ENCODE results near the gene DOK7. TPM values are rescaled to one million over a fixed set of nuclear protein-coding genes. Genes with fewer than 3 reads are reported as not detected.

Gene DOK7
- total RNA-seq, 1 donor from 2014 or later, result 4.8 TPM

GRCh38 chr4:3497523-3498389, 34.6 kb downstream of the DOK7 start:
- TF ChIP-seq CTCF (IDR thresholded peaks at IDR 0.05; ENCODE audit: unreplicated experiment), result no peak
- H3K9me3 Mint-ChIP-seq, result no peaks in the 10 kb centered on the region
- H3K4me1 Mint-ChIP-seq, result peaks cover 10% of the 10 kb centered on the region
- H3K27ac Mint-ChIP-seq, result no peak overlapping the region
- no peaks in the 10 kb centered on the region for H3K36me3 Mint-ChIP-seq
- H3K4me3 Mint-ChIP-seq, result no peak overlapping the region
- no peak for DNase-seq (ENCODE audit: low spot score in 2 of 2, unreplicated experiment in 2 of 2)
- peaks cover 6% of the 10 kb centered on the region for H3K27me3 Mint-ChIP-seq (ENCODE audit: low read depth)

- H3K9me3 Mint-ChIP-seq, result no peaks in the 10 kb centered on the region
- no peak overlapping the region for H3K27ac Mint-ChIP-seq
- no peak overlapping the region for H3K4me3 Mint-ChIP-seq
- peaks cover 10% of the 10 kb centered on the region for H3K4me1 Mint-ChIP-seq
- DNase-seq (ENCODE audit: low spot score in 2 of 2, unreplicated experiment in 2 of 2), result no peak
- H3K27me3 Mint-ChIP-seq (ENCODE audit: low read depth), result peaks cover 6% of the 10 kb centered on the region
- H3K36me3 Mint-ChIP-seq, result peaks cover 2% of the 10 kb centered on the region
- TF ChIP-seq CTCF (IDR thresholded peaks at IDR 0.05; ENCODE audit: unreplicated experiment), result no peak
These were observed 35.3 kb downstream of the DOK7 start for GRCh38 chr4:3498407-3498806.

- no peak overlapping the region for H3K27ac Mint-ChIP-seq
- H3K4me3 Mint-ChIP-seq, result no peak overlapping the region
- no peak for DNase-seq (ENCODE audit: low spot score in 2 of 2, unreplicated experiment in 2 of 2)
- TF ChIP-seq CTCF (IDR thresholded peaks at IDR 0.05; ENCODE audit: unreplicated experiment), result no peak
- H3K4me1 Mint-ChIP-seq, result peaks cover 10% of the 10 kb centered on the region
- H3K36me3 Mint-ChIP-seq, result peaks cover 5% of the 10 kb centered on the region
- no peaks in the 10 kb centered on the region for H3K9me3 Mint-ChIP-seq
- peaks cover 6% of the 10 kb centered on the region for H3K27me3 Mint-ChIP-seq (ENCODE audit: low read depth)
These were observed 35.9 kb downstream of the DOK7 start for GRCh38 chr4:3498901-3499510.

- peaks cover 5% of the 10 kb centered on the region for H3K4me1 Mint-ChIP-seq
- peaks cover 5% of the 10 kb centered on the region for H3K36me3 Mint-ChIP-seq
- TF ChIP-seq CTCF (IDR thresholded peaks at IDR 0.05; ENCODE audit: unreplicated experiment), result no peak
- H3K9me3 Mint-ChIP-seq, result no peaks in the 10 kb centered on the region
- no peak overlapping the region for H3K27ac Mint-ChIP-seq
- no peak for DNase-seq (ENCODE audit: low spot score in 2 of 2, unreplicated experiment in 2 of 2)
- no peak overlapping the region for H3K4me3 Mint-ChIP-seq
- peaks cover 3% of the 10 kb centered on the region for H3K27me3 Mint-ChIP-seq (ENCODE audit: low read depth)
These were observed 36.6 kb downstream of the DOK7 start for GRCh38 chr4:3499710-3500109.

- H3K9me3 Mint-ChIP-seq, result no peaks in the 10 kb centered on the region
- H3K27me3 Mint-ChIP-seq (ENCODE audit: low read depth), result peaks cover 3% of the 10 kb centered on the region
- peaks cover 2% of the 10 kb centered on the region for H3K4me1 Mint-ChIP-seq
These were observed 37.0 kb downstream of the DOK7 start for GRCh38 chr4:3500111-3500510.

More at GRCh38 chr4:3500111-3500510, 37.0 kb downstream of the DOK7 start:
- Mint-ChIP-seq H3K27ac (no peak overlapping the region), H3K4me3 (no peak overlapping the region), H3K36me3 (peaks cover 5% of the 10 kb centered on the region)
- no peak for TF ChIP-seq CTCF (IDR thresholded peaks at IDR 0.05; ENCODE audit: unreplicated experiment)
- no peak for DNase-seq (ENCODE audit: low spot score in 2 of 2, unreplicated experiment in 2 of 2)

Data from mesothelial cell of epicardium (in vitro differentiated cells).